OCI-LY3 (cell line): ENCODE data around the gene BTBD9.

Experiments used
- CTCF ChIP-seq: fragments of 200-600, 300-600 bp; sonication (generic); IDR thresholded peaks from 2 replicates; pipeline ENCODE4 v1.5.1; 2014; ENCODE audit warnings: antibody characterized with exemption, low read length, low read depth
- EZH2phosphoT487 ChIP-seq: fragments of 200-600 bp; shearing (Covaris generic); IDR thresholded peaks from 2 replicates; pipeline ENCODE4 v1.6.1; 2018; ENCODE audit warnings: antibody characterized with exemption, mixed run types, low read depth

- TF ChIP-seq CTCF, result no peak
- TF ChIP-seq EZH2phosphoT487, result no peak
These were observed 204.4 kb downstream of the BTBD9 start for GRCh38 chr6:38435330-38435729.
